SK-N-SH (cell line): ENCODE measurements around the gene NELFE. TPM values are rescaled to one million over a fixed set of nuclear protein-coding genes. Genes with fewer than 3 reads are reported as not detected.

Source experiments
- CTCF ChIA-PET: fragments of 300-600, 350-600 bp; formaldehyde crosslinking; extraction: SDS; loops from one replicate; lab custom pipeline; 2021; lab: Yijun Ruan, JAX
- POLR2A ChIA-PET: fragments of 350-600 bp; sonication (Branson Sonifier 250); formaldehyde crosslinking; extraction: SDS; loops from one replicate; lab custom pipeline; 2020; ENCODE audit warnings: antibody characterized with exemption, inconsistent platforms; lab: Yijun Ruan, JAX
- DNase-seq: peaks from one replicate; pipeline ENCODE4 v3.0.0; 2012
- H2AFZ ChIP-seq: fragments of 200-600 bp; sonication (generic); 2 replicates; pipeline ENCODE4 v1.8.1; 2016; ENCODE audit warnings: antibody characterized with exemption, mild to moderate bottlenecking, low read depth
- H3F3A ChIP-seq: fragments of 200-600 bp; sonication (generic); replicated peaks from 2 replicates; pipeline ENCODE3; 2016; ENCODE audit warnings: antibody characterized with exemption, mild to moderate bottlenecking; ENCODE audit not compliant: insufficient read depth
- H3K27ac ChIP-seq, 2 experiments: fragments of 200-500 bp in 1 of 2; fragments of 200-600 bp in 1 of 2; sonication (Bioruptor generic) in 1 of 2; sonication (generic), shearing (Covaris generic) in 1 of 2; 2 replicates each; pipeline versions ENCODE4 v1.5.1 to v1.6.1; 2014 to 2016; ENCODE audit warnings: low read depth in 2 of 2, inconsistent platforms in 1 of 2, low read length in 1 of 2, mild to moderate bottlenecking in 1 of 2, mixed read lengths in 1 of 2
- H3K27me3 ChIP-seq: fragments of 200-600 bp; sonication (generic), shearing (Covaris generic); 2 replicates; pipeline ENCODE4 v1.6.1; 2016; ENCODE audit warnings: mixed run types; ENCODE audit not compliant: insufficient read depth
- H3K36me3 ChIP-seq, 2 experiments: fragments of 200-500 bp in 1 of 2; fragments of 200-600 bp in 1 of 2; sonication (Bioruptor generic) in 1 of 2; sonication (generic) in 1 of 2; replicated peaks in 1 of 2; 2 replicates each; pipeline versions ENCODE3 to v1.5.1; 2014 to 2016; ENCODE audit warnings: low read length in 1 of 2, mild to moderate bottlenecking in 1 of 2; ENCODE audit not compliant: insufficient read depth in 2 of 2, control insufficient read depth in 1 of 2
- H3K4me1 ChIP-seq, 2 experiments: fragments of 200-500 bp in 1 of 2; fragments of 200-600 bp in 1 of 2; sonication (Bioruptor generic) in 1 of 2; sonication (generic), shearing (Covaris generic) in 1 of 2; 2 replicates each; pipeline versions ENCODE4 v1.5.1 to v1.6.1; 2014 to 2016; ENCODE audit warnings: low read depth in 1 of 2, low read length in 1 of 2, mixed run types in 1 of 2; ENCODE audit not compliant: insufficient read depth in 2 of 2, control insufficient read depth in 1 of 2
- H3K4me2 ChIP-seq: fragments of 200-600 bp; sonication (generic), shearing (Covaris generic); 2 replicates; pipeline ENCODE4 v1.6.1; 2017; ENCODE audit warnings: mixed run types
- H3K4me3 ChIP-seq, 2 experiments: fragments of 200-500 bp in 1 of 2; fragments of 200-600 bp in 1 of 2; sonication (Bioruptor generic) in 1 of 2; sonication (generic), shearing (Covaris generic) in 1 of 2; 2 replicates each; pipeline versions ENCODE4 v1.5.1 to v1.8.1; 2014 to 2016; ENCODE audit warnings: low read depth in 2 of 2, inconsistent platforms in 1 of 2, low read length in 1 of 2, mild to moderate bottlenecking in 1 of 2, mixed read lengths in 1 of 2, moderate library complexity in 1 of 2
- H3K79me2 ChIP-seq: fragments of 200-600 bp; sonication (generic); 2 replicates; pipeline ENCODE4 v1.8.1; 2017; ENCODE audit warnings: mild to moderate bottlenecking; ENCODE audit not compliant: insufficient read depth
- H3K9ac ChIP-seq: fragments of 200-600 bp; sonication (generic); 2 replicates; pipeline ENCODE4 v1.6.1; 2017; ENCODE audit warnings: mixed run types
- H3K9me2 ChIP-seq: fragments of 200-600 bp; sonication (generic); 2 replicates; pipeline ENCODE4 v1.6.1; 2017; ENCODE audit warnings: mixed run types
- H3K9me3 ChIP-seq: fragments of 200-600 bp; sonication (generic); 2 replicates; pipeline ENCODE4 v1.6.1; 2017; ENCODE audit warnings: mixed run types, mild to moderate bottlenecking, moderate library complexity
- H4K20me1 ChIP-seq: fragments of 200-600 bp; sonication (generic); 2 replicates; pipeline ENCODE4 v1.6.1; 2017; ENCODE audit warnings: mild to moderate bottlenecking, mixed run types; ENCODE audit not compliant: insufficient read depth
- CHD2 ChIP-seq: fragments of 150-350 bp; IDR thresholded peaks from 2 replicates; pipeline ENCODE4 v1.6.1; 2018; ENCODE audit warnings: low read length; ENCODE audit not compliant: partially characterized antibody
- ELF1 ChIP-seq: IDR thresholded peaks from 2 replicates; pipeline ENCODE4 v1.4.0; 2012
- EZH2phosphoT487 ChIP-seq: fragments of 200-600 bp; sonication (generic); IDR thresholded peaks from 2 replicates; pipeline ENCODE4 v1.6.1; 2017; ENCODE audit warnings: low read depth, mixed run types, mild to moderate bottlenecking, antibody characterized with exemption, moderate library complexity, borderline replicate concordance
- FOSL2 ChIP-seq: IDR thresholded peaks from 2 replicates; pipeline ENCODE4 v1.4.0; 2012; ENCODE audit warnings: low read depth, mild to moderate bottlenecking, moderate library complexity, borderline replicate concordance
- FOXJ3 ChIP-seq: sonication (generic); formaldehyde crosslinking; IDR thresholded peaks from 2 replicates; pipeline ENCODE4 v1.5.1; 2020; ENCODE audit warnings: mild to moderate bottlenecking, missing genetic modification reagents
- GATA2 ChIP-seq: sonication (generic); formaldehyde crosslinking; IDR thresholded peaks from 2 replicates; pipeline ENCODE4 v1.5.0; 2020; ENCODE audit warnings: mild to moderate bottlenecking, missing genetic modification reagents
- JUND ChIP-seq: IDR thresholded peaks from 2 replicates; pipeline ENCODE4 v1.4.0; 2012
- MAX ChIP-seq: IDR thresholded peaks from 2 replicates; pipeline ENCODE4 v1.4.0; 2012; ENCODE audit warnings: low read depth
- MXI1 ChIP-seq: IDR thresholded peaks from 2 replicates; pipeline ENCODE4 v1.6.1; 2012; ENCODE audit warnings: mild to moderate bottlenecking, low read depth, low read length, improper control_type of control experiment
- PBX3 ChIP-seq: IDR thresholded peaks from 2 replicates; pipeline ENCODE4; 2012
- RXRA ChIP-seq: IDR thresholded peaks from 2 replicates; pipeline ENCODE4 v1.4.0; 2012; ENCODE audit warnings: low read depth, mild to moderate bottlenecking, borderline replicate concordance
- SIN3A ChIP-seq: IDR thresholded peaks from 2 replicates; pipeline ENCODE4 v1.6.1; 2012; ENCODE audit warnings: low read depth, mild to moderate bottlenecking, low read length, moderate library complexity, borderline replicate concordance
- SMC3 ChIP-seq: IDR thresholded peaks from 2 replicates; pipeline ENCODE4 v1.6.1; 2012; ENCODE audit warnings: low read depth, low read length, improper control_type of control experiment
- ZBTB33 ChIP-seq: IDR thresholded peaks from 2 replicates; pipeline ENCODE4 v1.4.0; 2012; ENCODE audit warnings: low read depth, borderline replicate concordance
- WGBS: methylation state at CpG from one replicate; pipeline ENCODE4 v1.1.6; 2017; ENCODE audit warnings: low lambda C conversion rate; 5-methylcytosine and 5-hydroxymethylcytosine counted together
- polyA plus RNA-seq, 3 experiments: library from polyadenylated mRNA; depleted of rRNA; stranded (reverse); fragments of >200 nt; gene quantifications; 2 replicates each; pipeline ENCODE4 v1.2.3, GENCODE V29; 2012

NELFE gene
- polyA plus RNA-seq, 1 of the 3 experiments (the other 2 are of a cell fraction), result 116 TPM

GRCh38 chr6:31947070-31947675 is 11.6 kb downstream of the NELFE start:
- Histone ChIP-seq H3K4me3 (no peak overlapping the region), H3K27me3 (no peaks in the 10 kb centered on the region), H3K4me2 (no peak overlapping the region), H3F3A (peaks cover 15% of the 10 kb centered on the region), H3K9ac (no peak overlapping the region), H3K9me2 (no peaks in the 10 kb centered on the region), H2AFZ (no peak overlapping the region), H3K27ac (no peak overlapping the region), H3K9me3 (no peaks in the 10 kb centered on the region), H4K20me1 (no peaks in the 10 kb centered on the region), H3K36me3 (peaks cover 0 to 15% of the 10 kb centered on the region in 2 experiments), H3K4me1 (peaks cover 9 to 14% of the 10 kb centered on the region in 2 experiments; a peak in 1 of 4 replicates), H3K79me2 (no peaks in the 10 kb centered on the region)
- DNase-seq, result no peak
- TF ChIP-seq RXRA (no peak), PBX3 (no peak)
- 58% methylated on average over 16 of the region's 24 CpGs for WGBS
- ChIA-PET CTCF (interaction anchor here (2.7 kb wide), 1 partner anchor 24 kb away, joined by 9 read pairs; the partner anchor contains the start of gene DXO), POLR2A (interaction anchor here (0.6 kb wide), 1 partner anchor 54 kb away, joined by 3 read pairs; no protein-coding TSS in a partner anchor)

- Histone ChIP-seq H4K20me1 (no peaks in the 10 kb centered on the region), H3K36me3 (peaks cover 0 to 8% of the 10 kb centered on the region in 2 experiments), H3F3A (peaks cover 15% of the 10 kb centered on the region), H3K9ac (peak overlapping the region; percentile 52; the same call in 1 of the 2 replicates), H3K27ac (peak overlapping the region; percentile 80 to 92), H2AFZ (0 out of 2 replicates have a peak overlapping the region, but pooled peaks have one; percentile 89), H3K9me2 (no peaks in the 10 kb centered on the region), H3K4me2 (peak overlapping the region; percentile 78), H3K4me3 (peak overlapping the region; percentile 36 to 49; a peak in 2 of 4 replicates), H3K79me2 (no peaks in the 10 kb centered on the region), H3K9me3 (no peaks in the 10 kb centered on the region), H3K4me1 (peaks cover 9 to 14% of the 10 kb centered on the region in 2 experiments; a peak in 1 of 4 replicates), H3K27me3 (no peaks in the 10 kb centered on the region)
- ChIA-PET CTCF (no interaction called here), POLR2A (no interaction called here)
- TF ChIP-seq CHD2, result no peak
- no peak for TF ChIP-seq SMC3
- TF ChIP-seq FOXJ3 (CRISPR knock-in tag), result no peak
- no peak for TF ChIP-seq EZH2phosphoT487
- no peak for TF ChIP-seq ZBTB33
- TF ChIP-seq FOSL2, result no peak
- no peak for TF ChIP-seq JUND
- no peak for TF ChIP-seq ELF1
- no peak for TF ChIP-seq MXI1
- TF ChIP-seq SIN3A, result no peak
- TF ChIP-seq MAX, result no peak
- TF ChIP-seq GATA2 (CRISPR knock-in tag), result no peak
- no peak for DNase-seq
- WGBS, result 61% methylated on average over 8 of the region's 11 CpGs
Observed at GRCh38 chr6:31946370-31946885, 12.3 kb downstream of the NELFE start.
